Esophagus muscularis mucosa (tissue), 4 donors: ENCODE measurements around the gene TMEM175.

Experiments
- CTCF ChIP-seq, 3 experiments: fragments of 200-600 bp in 2 of 3; fragments of 450-650 bp in 1 of 3; sonication (generic) in 2 of 3; IDR thresholded peaks; one replicate each; pipeline ENCODE4 v1.5.1; 2017 to 2019; ENCODE audit warnings: antibody characterized with exemption in 3 of 3, mild to moderate bottlenecking in 2 of 3, moderate library complexity in 1 of 3
- EP300 ChIP-seq: sonication (generic); formaldehyde crosslinking; IDR thresholded peaks from one replicate; pipeline ENCODE4 v1.6.1; 2017; ENCODE audit warnings: antibody characterized with exemption
- POLR2A ChIP-seq: fragments of 450-650 bp; IDR thresholded peaks from one replicate; pipeline ENCODE4 v1.6.1; 2017; ENCODE audit warnings: antibody characterized with exemption, moderate library complexity, mild to moderate bottlenecking, low read depth

DNA sequence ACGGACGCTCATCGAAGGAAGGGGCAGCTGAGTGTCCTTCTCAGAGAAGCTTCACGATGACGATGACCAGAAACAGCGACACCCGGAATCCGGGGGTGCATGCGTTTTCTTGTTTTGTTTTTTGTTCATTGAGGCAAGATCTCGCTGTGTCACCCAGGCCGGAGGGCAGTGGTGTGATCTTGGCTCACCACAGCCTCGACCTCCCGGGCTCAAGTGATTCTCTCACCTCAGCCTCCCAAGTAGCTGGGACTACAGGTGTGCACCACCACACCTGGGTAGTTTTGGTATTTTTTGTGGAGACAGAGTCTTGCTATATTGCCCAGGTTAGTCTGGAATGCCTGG is 21.3 kb downstream of the TMEM175 start:
- TF ChIP-seq CTCF (IDR thresholded peaks at IDR 0.05), result no peak
- TF ChIP-seq EP300, result no peak
- no peak for TF ChIP-seq POLR2A
